Thymus (tissue), 11 donors: ENCODE measurements around the gene CUBN. TPM values are rescaled to one million over a fixed set of nuclear protein-coding genes. Genes with fewer than 3 reads are reported as not detected.
A peak's percentile ranks its signal among the peaks of the same experiment; 100 is the strongest.

Experiments
- DNase-seq, 9 donors: peaks; one replicate each; pipeline ENCODE4 v3.0.0-alpha.2; 2013; ENCODE audit warnings: low spot score in 9 of 9, low read depth in 6 of 9, missing footprints in 1 of 9
- H3K27ac ChIP-seq, 2 donors: one replicate each; pipeline ENCODE4 v1.5.1; 2013; ENCODE audit warnings: control low read depth in 1 of 2, low read depth in 1 of 2, low read length in 1 of 2, mild to moderate bottlenecking in 1 of 2, moderate library complexity in 1 of 2
- H3K27me3 ChIP-seq, 2 donors: one replicate each; pipeline ENCODE4 v1.5.1; 2013; ENCODE audit warnings: low read length in 1 of 2; ENCODE audit not compliant: control insufficient read depth in 2 of 2, insufficient read depth in 1 of 2
- H3K36me3 ChIP-seq, 2 donors: one replicate each; pipeline ENCODE4 v1.5.1; 2013; ENCODE audit warnings: low read length in 1 of 2, mild to moderate bottlenecking in 1 of 2, moderate library complexity in 1 of 2; ENCODE audit not compliant: control insufficient read depth in 2 of 2, insufficient read depth in 2 of 2
- H3K4me1 ChIP-seq, 2 donors: one replicate each; pipeline ENCODE4 v1.5.1; 2013; ENCODE audit warnings: low read length in 2 of 2; ENCODE audit not compliant: control insufficient read depth in 2 of 2, insufficient read depth in 2 of 2
- H3K4me3 ChIP-seq, 2 donors: one replicate each; pipeline ENCODE4 v1.5.1; 2013; ENCODE audit warnings: low read length in 2 of 2, control low read depth in 1 of 2, mild to moderate bottlenecking in 1 of 2
- H3K9me3 ChIP-seq, 2 donors: one replicate each; pipeline ENCODE4 v1.5.1; 2013; ENCODE audit warnings: low read length in 1 of 2, mild to moderate bottlenecking in 1 of 2; ENCODE audit not compliant: control insufficient read depth in 2 of 2, insufficient read depth in 1 of 2
- WGBS: extraction: QIAGEN DNeasy Blood & Tissue Kit; methylation state at CpG from one replicate; pipeline ENCODE4 v1.1.7; 2013; 5-methylcytosine and 5-hydroxymethylcytosine counted together
- polyA plus RNA-seq: library from polyadenylated mRNA; stranded (reverse); fragments of 200-250 nt; gene quantifications from one replicate; pipeline ENCODE4 v1.2.3, GENCODE V29; 2013
- total RNA-seq: library from RNA; stranded (reverse); fragments of 120-200 nt; gene quantifications from one replicate; pipeline ENCODE4 v1.2.4, GENCODE V29; 2013
- donor health status: healthy.

The CUBN gene
- total and polyA plus RNA-seq, 2 donors = 1.7 to 1.8 TPM

- WGBS = 23% methylated on average over 4 of the region's 4 CpGs
- no peak overlapping the region for H3K4me3 ChIP-seq
- no peaks in the 10 kb centered on the region for H3K27me3 ChIP-seq
- no peak for DNase-seq
- no peaks in the 10 kb centered on the region for H3K9me3 ChIP-seq
- H3K27ac ChIP-seq = no peak overlapping the region
- H3K4me1 ChIP-seq = no peaks in the 10 kb centered on the region
- no peaks in the 10 kb centered on the region for H3K36me3 ChIP-seq
Observed at GRCh38 chr10:16909961-16910792, 219.4 kb downstream of the CUBN start.

GRCh38 chr10:16909271-16909767, 220.3 kb downstream of the CUBN start:
- H3K27me3 ChIP-seq = no peaks in the 10 kb centered on the region
- H3K27ac ChIP-seq = no peak overlapping the region
- H3K4me1 ChIP-seq = peaks cover 0 to 3% of the 10 kb centered on the region in 2 donors
- H3K9me3 ChIP-seq = no peaks in the 10 kb centered on the region
- H3K4me3 ChIP-seq = no peak overlapping the region
- no peak for DNase-seq
- 98% methylated on average over 1 of the region's 1 CpG for WGBS
- no peaks in the 10 kb centered on the region for H3K36me3 ChIP-seq

- H3K27ac ChIP-seq = no peak overlapping the region
- no peaks in the 10 kb centered on the region for H3K27me3 ChIP-seq
- DNase-seq = no peak
- no peaks in the 10 kb centered on the region for H3K9me3 ChIP-seq
- no peak overlapping the region for H3K4me3 ChIP-seq
- WGBS = 61% methylated on average over 2 of the region's 2 CpGs
- no peaks in the 10 kb centered on the region for H3K36me3 ChIP-seq
- H3K4me1 ChIP-seq = peaks cover 0 to 3% of the 10 kb centered on the region in 2 donors
Observed at GRCh38 chr10:16907687-16908086, 221.9 kb downstream of the CUBN start.

- WGBS = 97% methylated on average over 8 of the region's 8 CpGs
Observed at GRCh38 chr10:16905320-16905719, 224.3 kb downstream of the CUBN start.

GRCh38 chr10:16904639-16905061, 225.0 kb downstream of the CUBN start:
- 37% methylated on average over 4 of the region's 4 CpGs for WGBS
- no peak overlapping the region for H3K27ac ChIP-seq
- H3K36me3 ChIP-seq = no peaks in the 10 kb centered on the region
- DNase-seq = peak in 1 of 9 donors; percentile 12
- H3K4me3 ChIP-seq = no peak overlapping the region
- no peaks in the 10 kb centered on the region for H3K9me3 ChIP-seq
- no peaks in the 10 kb centered on the region for H3K27me3 ChIP-seq
- H3K4me1 ChIP-seq = peaks cover 0 to 3% of the 10 kb centered on the region in 2 donors

More at GRCh38 chr10:16905320-16905719, 224.3 kb downstream of the CUBN start:
- Histone ChIP-seq H3K27ac (no peak overlapping the region), H3K36me3 (no peaks in the 10 kb centered on the region), H3K27me3 (no peaks in the 10 kb centered on the region), H3K9me3 (no peaks in the 10 kb centered on the region), H3K4me1 (peaks cover 0 to 3% of the 10 kb centered on the region in 2 donors), H3K4me3 (no peak overlapping the region)
- DNase-seq = no peak

DNA sequence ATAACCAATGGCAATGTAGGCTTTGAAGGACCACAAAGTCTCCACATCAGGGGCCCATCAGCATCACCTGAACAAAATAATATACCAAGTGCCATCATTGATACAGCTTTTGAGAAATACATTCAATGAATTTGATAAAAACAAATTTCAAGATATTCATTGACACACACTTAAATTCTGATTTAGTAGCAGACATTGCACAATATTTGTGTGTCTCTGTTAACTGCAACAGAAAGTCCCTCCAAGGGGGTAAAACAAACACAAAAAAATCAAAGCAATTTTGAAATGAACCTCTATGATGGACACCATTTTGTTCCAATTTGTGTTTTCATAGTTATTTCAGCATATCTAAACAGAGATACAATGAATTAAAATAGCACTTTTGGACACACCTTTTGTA, 225.6 kb downstream of the CUBN start:
- DNase-seq = no peak
- H3K9me3 ChIP-seq = no peaks in the 10 kb centered on the region
- H3K4me1 ChIP-seq = peaks cover 0 to 3% of the 10 kb centered on the region in 2 donors
- no peak overlapping the region for H3K4me3 ChIP-seq
- no peaks in the 10 kb centered on the region for H3K36me3 ChIP-seq
- no peak overlapping the region for H3K27ac ChIP-seq
- H3K27me3 ChIP-seq = no peaks in the 10 kb centered on the region

- no peak overlapping the region for H3K4me3 ChIP-seq
- WGBS = 100% methylated on average over 1 of the region's 1 CpG
Observed at GRCh38 chr10:16902606-16903005, 227.0 kb downstream of the CUBN start.

GRCh38 chr10:16901106-16901505, 228.5 kb downstream of the CUBN start:
- H3K27ac ChIP-seq = no peak overlapping the region
- DNase-seq = no peak
- no peaks in the 10 kb centered on the region for H3K36me3 ChIP-seq
- H3K9me3 ChIP-seq = no peaks in the 10 kb centered on the region
- no peak overlapping the region for H3K4me3 ChIP-seq
- 50% methylated on average over 2 of the region's 2 CpGs for WGBS
- no peaks in the 10 kb centered on the region for H3K27me3 ChIP-seq
- peaks cover 0 to 3% of the 10 kb centered on the region in 2 donors for H3K4me1 ChIP-seq

More at GRCh38 chr10:16902606-16903005, 227.0 kb downstream of the CUBN start:
- Histone ChIP-seq H3K27ac (no peak overlapping the region), H3K9me3 (no peaks in the 10 kb centered on the region), H3K36me3 (no peaks in the 10 kb centered on the region), H3K4me1 (peaks cover 0 to 3% of the 10 kb centered on the region in 2 donors), H3K27me3 (no peaks in the 10 kb centered on the region)
- peak in 1 of 9 donors; percentile 17 for DNase-seq

DNA sequence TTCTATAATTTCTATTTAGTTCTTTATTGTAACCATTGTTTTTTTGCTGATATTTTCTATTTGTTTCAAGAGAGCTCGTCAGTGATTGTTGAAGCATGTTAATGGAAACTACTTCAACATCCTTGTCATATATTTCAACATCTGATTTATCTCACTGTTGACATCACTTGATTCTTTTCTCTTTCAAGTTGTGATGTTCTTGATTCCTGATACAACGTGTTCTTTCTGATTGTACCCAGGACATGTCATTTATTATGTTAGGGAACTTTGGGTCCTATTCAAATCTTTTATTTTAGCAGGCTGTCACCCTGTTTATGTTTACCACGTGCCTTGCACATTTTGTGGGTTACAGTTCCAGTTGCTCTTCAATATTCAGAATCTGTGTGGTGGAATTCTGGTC, 232.6 kb downstream of the CUBN start:
- Histone ChIP-seq H3K9me3 (no peaks in the 10 kb centered on the region), H3K27ac (no peak overlapping the region), H3K27me3 (no peaks in the 10 kb centered on the region), H3K4me3 (no peak overlapping the region), H3K4me1 (no peaks in the 10 kb centered on the region), H3K36me3 (no peaks in the 10 kb centered on the region)
- WGBS = 90% methylated on average over 3 of the region's 3 CpGs
- no peak for DNase-seq
